ENCODE results near the gene APMAP. TPM values are rescaled to one million over a fixed set of nuclear protein-coding genes. Genes with fewer than 3 reads are reported as not detected.

The APMAP gene
- total and polyA plus RNA-seq, 2 of the 13 experiments (the other 11 are each of a cell fraction or from before 2014, with no cell fraction given) = 168 to 214 TPM

GRCh38 chr20:24994470-24995368 is 2.2 kb upstream of the APMAP start (continued):
- TF ChIP-seq POGK (CRISPR knock-in tag; conservative IDR thresholded peaks at IDR 0.05) (no peak), ARNT (IDR thresholded peaks at IDR 0.05) (no peak), XRCC5 (optimal IDR thresholded peaks at IDR 0.05; ENCODE audit: low read length) (peak; percentile 68), ZNF839 (CRISPR knock-in tag; IDR thresholded peaks at IDR 0.05; ENCODE audit: borderline replicate concordance) (no peak), MAX (IDR thresholded peaks at IDR 0.05) (no peak), CEBPG (CRISPR knock-in tag; IDR thresholded peaks at IDR 0.05) (0 out of 2 replicates have a peak, but pooled peaks have one; percentile 38), MAFK (conservative IDR thresholded peaks at IDR 0.05 in 1 of 2, IDR thresholded peaks at IDR 0.05 in 1 of 2; ENCODE audit: low read length in 2 of 2) (0 out of 4 replicates have a peak, but pooled peaks of 1 of the 2 experiments have one; percentile 6), ZMYM2 (CRISPR knock-in tag; IDR thresholded peaks at IDR 0.05) (no peak), ATF4 (CRISPR knock-in tag; IDR thresholded peaks at IDR 0.05) (no peak), TEAD2 (CRISPR knock-in tag; IDR thresholded peaks at IDR 0.05) (no peak), KLF9 (CRISPR knock-in tag; IDR thresholded peaks at IDR 0.05; ENCODE audit: low read depth) (no peak), ZNF83 (CRISPR knock-in tag; IDR thresholded peaks at IDR 0.05; ENCODE audit: borderline replicate concordance) (0 out of 2 replicates have a peak, but pooled peaks have one; percentile 28), ZNF101 (CRISPR knock-in tag; IDR thresholded peaks at IDR 0.05; ENCODE audit: borderline replicate concordance, low read depth) (no peak)
- TF ChIP-seq, protein P1, sequence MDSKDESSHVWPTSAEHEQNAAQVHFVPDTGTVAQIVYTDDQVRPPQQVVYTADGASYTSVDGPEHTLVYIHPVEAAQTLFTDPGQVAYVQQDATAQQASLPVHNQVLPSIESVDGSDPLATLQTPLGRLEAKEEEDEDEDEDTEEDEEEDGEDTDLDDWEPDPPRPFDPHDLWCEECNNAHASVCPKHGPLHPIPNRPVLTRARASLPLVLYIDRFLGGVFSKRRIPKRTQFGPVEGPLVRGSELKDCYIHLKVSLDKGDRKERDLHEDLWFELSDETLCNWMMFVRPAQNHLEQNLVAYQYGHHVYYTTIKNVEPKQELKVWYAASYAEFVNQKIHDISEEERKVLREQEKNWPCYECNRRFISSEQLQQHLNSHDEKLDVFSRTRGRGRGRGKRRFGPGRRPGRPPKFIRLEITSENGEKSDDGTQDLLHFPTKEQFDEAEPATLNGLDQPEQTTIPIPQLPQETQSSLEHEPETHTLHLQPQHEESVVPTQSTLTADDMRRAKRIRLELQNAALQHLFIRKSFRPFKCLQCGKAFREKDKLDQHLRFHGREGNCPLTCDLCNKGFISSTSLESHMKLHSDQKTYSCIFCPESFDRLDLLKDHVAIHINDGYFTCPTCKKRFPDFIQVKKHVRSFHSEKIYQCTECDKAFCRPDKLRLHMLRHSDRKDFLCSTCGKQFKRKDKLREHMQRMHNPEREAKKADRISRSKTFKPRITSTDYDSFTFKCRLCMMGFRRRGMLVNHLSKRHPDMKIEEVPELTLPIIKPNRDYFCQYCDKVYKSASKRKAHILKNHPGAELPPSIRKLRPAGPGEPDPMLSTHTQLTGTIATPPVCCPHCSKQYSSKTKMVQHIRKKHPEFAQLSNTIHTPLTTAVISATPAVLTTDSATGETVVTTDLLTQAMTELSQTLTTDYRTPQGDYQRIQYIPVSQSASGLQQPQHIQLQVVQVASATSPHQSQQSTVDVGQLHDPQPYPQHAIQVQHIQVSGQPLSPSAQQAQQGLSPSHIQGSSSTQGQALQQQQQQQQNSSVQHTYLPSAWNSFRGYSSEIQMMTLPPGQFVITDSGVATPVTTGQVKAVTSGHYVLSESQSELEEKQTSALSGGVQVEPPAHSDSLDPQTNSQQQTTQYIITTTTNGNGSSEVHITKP (CRISPR knock-in tag; IDR thresholded peaks at IDR 0.05; ENCODE audit: low read depth) = no peak
- TF ChIP-seq, protein P2, sequence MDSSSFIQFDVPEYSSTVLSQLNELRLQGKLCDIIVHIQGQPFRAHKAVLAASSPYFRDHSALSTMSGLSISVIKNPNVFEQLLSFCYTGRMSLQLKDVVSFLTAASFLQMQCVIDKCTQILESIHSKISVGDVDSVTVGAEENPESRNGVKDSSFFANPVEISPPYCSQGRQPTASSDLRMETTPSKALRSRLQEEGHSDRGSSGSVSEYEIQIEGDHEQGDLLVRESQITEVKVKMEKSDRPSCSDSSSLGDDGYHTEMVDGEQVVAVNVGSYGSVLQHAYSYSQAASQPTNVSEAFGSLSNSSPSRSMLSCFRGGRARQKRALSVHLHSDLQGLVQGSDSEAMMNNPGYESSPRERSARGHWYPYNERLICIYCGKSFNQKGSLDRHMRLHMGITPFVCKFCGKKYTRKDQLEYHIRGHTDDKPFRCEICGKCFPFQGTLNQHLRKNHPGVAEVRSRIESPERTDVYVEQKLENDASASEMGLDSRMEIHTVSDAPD (CRISPR knock-in tag; IDR thresholded peaks at IDR 0.05) = no peak

Data from HepG2 (cell line).